T-cell (primary cell): ENCODE results near the gene SRGAP1. TPM values are rescaled to one million over a fixed set of nuclear protein-coding genes. Genes with fewer than 3 reads are reported as not detected.

Experiments
- ATAC-seq, 4 experiments: fragments of 200-7000 bp in 3 of 4; fragments of 150-1000 bp in 1 of 4; cut with Tn5 transposase; replicated peaks in 1 of 4; 1 replicate in 3 of 4; 2 replicates in 1 of 4; pipeline ENCODE4 v1.10.0; 2021; ENCODE audit warnings: moderate library complexity in 3 of 4, mild to moderate bottlenecking in 2 of 4, moderate number of reproducible peaks in 1 of 4
- CTCF ChIA-PET, 2 donors: fragments of 300-600 bp; sonication (Branson Sonifier 250); formaldehyde crosslinking; loops; one replicate each; lab custom pipeline; 2022; ENCODE audit warnings: antibody characterized with exemption in 2 of 2; lab: Charles Lee
- POLR2A ChIA-PET, 2 donors: fragments of 300-600 bp; sonication (Branson Sonifier 250); formaldehyde crosslinking; loops; one replicate each; lab custom pipeline; 2022; ENCODE audit warnings: antibody characterized with exemption in 2 of 2; lab: Charles Lee
- DNase-seq, 35 experiments: peaks; one replicate each; pipeline versions ENCODE4 v3.0.0 to v3.0.0-alpha.2; 2013 to 2023
- H3K27ac ChIP-seq: one replicate; pipeline ENCODE4 v1.5.1; 2013; ENCODE audit warnings: low read length
- H3K27me3 ChIP-seq, 2 experiments: replicated peaks in 1 of 2; 1 replicate in 1 of 2; 2 replicates in 1 of 2; pipeline versions ENCODE4 v1.6.1 to v1.7.0; 2013; ENCODE audit warnings: low read length in 1 of 2, mixed read lengths in 1 of 2; ENCODE audit not compliant: control insufficient read depth in 2 of 2, insufficient read depth in 2 of 2; ENCODE audit errors: extremely low read depth in 1 of 2
- H3K36me3 ChIP-seq, 2 donors: 1 replicate in 1 of 2; 2 replicates in 1 of 2; pipeline versions ENCODE4 v1.6.1 to v1.7.0; 2013; ENCODE audit warnings: low read length in 1 of 2; ENCODE audit not compliant: control insufficient read depth in 2 of 2, insufficient read depth in 1 of 2; ENCODE audit errors: extremely low read depth in 1 of 2
- H3K4me1 ChIP-seq, 2 experiments: 1 replicate in 1 of 2; 2 replicates in 1 of 2; pipeline versions ENCODE4 v1.6.1 to v1.7.0; 2013; ENCODE audit warnings: low read length in 2 of 2, mixed read lengths in 1 of 2; ENCODE audit not compliant: insufficient read depth in 2 of 2, control insufficient read depth in 1 of 2; ENCODE audit errors: extremely low read depth in 1 of 2
- H3K4me3 ChIP-seq, 2 donors: 1 replicate in 1 of 2; 2 replicates in 1 of 2; pipeline versions ENCODE4 v1.5.1 to v1.7.0; 2013; ENCODE audit warnings: mild to moderate bottlenecking in 2 of 2, low read length in 1 of 2, moderate library complexity in 1 of 2; ENCODE audit not compliant: control insufficient read depth in 1 of 2; ENCODE audit errors: extremely low read depth in 1 of 2
- H3K9me3 ChIP-seq: 2 replicates; pipeline ENCODE4 v1.7.0; 2013
- H3K27ac Mint-ChIP-seq, 2 donors: one replicate each; pipeline ENCODE4 v1.8.0; 2020 to 2021; ENCODE audit warnings: mild to moderate bottlenecking in 2 of 2, mixed read lengths in 2 of 2
- H3K27me3 Mint-ChIP-seq, 2 donors: one replicate each; pipeline ENCODE4 v1.8.0; 2021 to 2022; ENCODE audit warnings: mixed read lengths in 2 of 2
- H3K36me3 Mint-ChIP-seq: one replicate; pipeline ENCODE4 v1.8.0; 2021; ENCODE audit warnings: mixed read lengths
- H3K4me1 Mint-ChIP-seq, 3 donors: one replicate each; pipeline ENCODE4 v1.8.0; 2020 to 2022; ENCODE audit warnings: mixed read lengths in 3 of 3, mild to moderate bottlenecking in 1 of 3
- H3K4me3 Mint-ChIP-seq, 3 donors: one replicate each; pipeline ENCODE4 v1.8.0; 2020 to 2022; ENCODE audit warnings: mild to moderate bottlenecking in 3 of 3, mixed read lengths in 3 of 3, moderate library complexity in 3 of 3
- H3K9me3 Mint-ChIP-seq, 3 donors: one replicate each; pipeline ENCODE4 v1.8.0; 2020 to 2022; ENCODE audit warnings: mixed read lengths in 3 of 3
- WGBS: methylation state at CpG from one replicate; pipeline ENCODE4 v1.1.5; 2013; ENCODE audit warnings: missing lambda C conversion rate; ENCODE audit not compliant: insufficient coverage; 5-methylcytosine and 5-hydroxymethylcytosine counted together
- total RNA-seq, 35 experiments: library from RNA in 6 of 35; stranded (reverse) in 6 of 35; fragments of 120-200 nt in 1 of 35; gene quantifications; one replicate each; pipeline versions ENCODE4 v1.2.1 to v1.2.4 and lab custom pipeline; 2013 to 2026

The SRGAP1 gene
- total RNA-seq, 5 donors from 2014 or later (not counting 1 experiment from before 2014, with no cell fraction given) = 0.07 to 0.38 (median 0.17) TPM; not detected in 1

- Histone ChIP-seq H3K9me3 (no peaks in the 10 kb centered on the region), H3K36me3 (no peaks in the 10 kb centered on the region), H3K4me1 (no peaks in the 10 kb centered on the region), H3K4me3 (no peak overlapping the region), H3K27me3 (peaks cover 0 to 8% of the 10 kb centered on the region in 2 experiments), H3K27ac (no peak overlapping the region)
- ChIA-PET POLR2A (no interaction called here), CTCF (interaction anchor here in 1 of 2 donors (0.7 kb wide), 1 partner anchor 774 kb away, joined by 6 read pairs; no protein-coding TSS in a partner anchor)
- 50% methylated on average over 2 of the region's 4 CpGs for WGBS
- ATAC-seq (no peak), DNase-seq (no peak)
- Mint-ChIP-seq H3K4me3 (no peak overlapping the region), H3K9me3 (no peaks in the 10 kb centered on the region), H3K4me1 (no peaks in the 10 kb centered on the region), H3K36me3 (no peaks in the 10 kb centered on the region), H3K27ac (no peak overlapping the region), H3K27me3 (peaks cover 1 to 8% of the 10 kb centered on the region in 2 donors)
Observed at GRCh38 chr12:63899396-63899795, 54.9 kb downstream of the SRGAP1 start.

- ChIA-PET CTCF (no interaction called here), POLR2A (interaction anchor here in 1 of 2 donors (0.6 kb wide), 1 partner anchor 1787 kb away, joined by 3 read pairs; no protein-coding TSS in a partner anchor)
- DNase-seq (no peak), ATAC-seq (no peak)
- H3K4me1 ChIP-seq = no peaks in the 10 kb centered on the region
- no peak overlapping the region for H3K27ac ChIP-seq
- Mint-ChIP-seq H3K4me1 (no peaks in the 10 kb centered on the region), H3K27me3 (peaks cover 1 to 8% of the 10 kb centered on the region in 2 donors), H3K4me3 (no peak overlapping the region), H3K36me3 (no peaks in the 10 kb centered on the region), H3K9me3 (no peaks in the 10 kb centered on the region), H3K27ac (no peak overlapping the region)
- H3K9me3 ChIP-seq = no peaks in the 10 kb centered on the region
- H3K36me3 ChIP-seq = no peaks in the 10 kb centered on the region
- no peak overlapping the region for H3K4me3 ChIP-seq
- WGBS = 94% methylated on average over 2 of the region's 2 CpGs
- H3K27me3 ChIP-seq = peaks cover 0 to 8% of the 10 kb centered on the region in 2 experiments
Observed at GRCh38 chr12:63900922-63901793, 56.7 kb downstream of the SRGAP1 start.

DNA sequence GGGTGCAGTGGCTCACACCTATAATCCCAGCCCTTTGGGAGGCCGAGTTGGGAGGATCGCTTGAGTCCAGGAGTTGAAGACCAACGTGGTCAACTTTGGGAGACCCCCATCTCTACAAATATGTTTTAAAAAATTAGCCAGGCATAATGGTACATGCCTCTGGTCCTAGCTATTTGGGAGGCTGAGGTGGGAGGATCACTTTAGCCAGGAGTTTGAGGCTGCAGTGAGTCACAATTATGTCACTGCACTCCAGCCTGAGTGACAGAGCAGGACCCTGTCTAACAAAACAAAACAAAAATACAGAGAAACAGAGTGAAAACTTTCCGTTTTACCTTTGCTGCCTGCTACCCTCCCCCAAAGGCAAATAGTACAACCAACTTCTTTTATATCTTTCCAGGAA, 60.2 kb downstream of the SRGAP1 start:
- Histone ChIP-seq H3K36me3 (no peaks in the 10 kb centered on the region), H3K27me3 (peaks cover 0 to 8% of the 10 kb centered on the region in 2 experiments), H3K27ac (no peak overlapping the region), H3K9me3 (no peaks in the 10 kb centered on the region), H3K4me1 (no peaks in the 10 kb centered on the region), H3K4me3 (no peak overlapping the region)
- POLR2A ChIA-PET = no interaction called here
- ATAC-seq = no peak
- no peak overlapping the region for H3K4me3 Mint-ChIP-seq
- CTCF ChIA-PET = no interaction called here
- no peak for DNase-seq
- H3K27me3 Mint-ChIP-seq = peaks cover 0 to 11% of the 10 kb centered on the region in 2 donors
- H3K36me3 Mint-ChIP-seq = no peaks in the 10 kb centered on the region
- no peak overlapping the region for H3K27ac Mint-ChIP-seq
- peaks cover 0 to 4% (median 0%) of the 10 kb centered on the region in 3 donors for H3K9me3 Mint-ChIP-seq
- WGBS = no CpG with 5 or more reads among the region's 4 CpGs
- H3K4me1 Mint-ChIP-seq = no peaks in the 10 kb centered on the region

GRCh38 chr12:63905544-63905943, 61.0 kb downstream of the SRGAP1 start:
- no peaks in the 10 kb centered on the region for H3K36me3 Mint-ChIP-seq
- CTCF ChIA-PET = no interaction called here
- no peaks in the 10 kb centered on the region for H3K4me1 Mint-ChIP-seq
- no peak overlapping the region for H3K4me3 Mint-ChIP-seq
- H3K27ac Mint-ChIP-seq = no peak overlapping the region
- H3K27me3 ChIP-seq = peaks cover 0 to 3% of the 10 kb centered on the region in 2 experiments
- DNase-seq (no peak), ATAC-seq (no peak)
- H3K4me1 ChIP-seq = no peaks in the 10 kb centered on the region
- POLR2A ChIA-PET = no interaction called here
- no peaks in the 10 kb centered on the region for H3K9me3 ChIP-seq
- 100% methylated on average over 2 of the region's 4 CpGs for WGBS
- H3K36me3 ChIP-seq = no peaks in the 10 kb centered on the region
- no peak overlapping the region for H3K27ac ChIP-seq
- H3K9me3 Mint-ChIP-seq = peaks cover 0 to 4% (median 0%) of the 10 kb centered on the region in 3 donors
- peaks cover 0 to 17% of the 10 kb centered on the region in 2 donors for H3K27me3 Mint-ChIP-seq
- no peak overlapping the region for H3K4me3 ChIP-seq

DNA sequence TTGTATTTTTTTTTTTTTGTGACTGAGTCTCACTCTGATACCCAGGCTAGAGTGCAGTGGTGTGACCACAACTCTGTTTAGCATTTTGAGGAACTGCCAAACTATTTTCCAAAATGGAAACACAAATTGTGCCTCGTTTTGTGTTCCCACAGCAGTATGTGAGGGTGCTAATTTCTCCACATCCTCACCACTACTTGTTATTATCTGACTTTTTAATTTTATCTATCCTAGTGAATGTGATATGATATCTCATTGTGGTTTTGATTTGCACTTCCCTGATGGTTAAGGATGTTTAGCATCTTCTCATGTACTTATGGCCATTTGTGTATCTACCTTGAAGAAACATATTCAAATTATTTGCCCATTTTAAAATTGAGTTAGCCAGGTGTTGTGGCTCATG, 62.4 kb downstream of the SRGAP1 start:
- Mint-ChIP-seq H3K27me3 (peaks cover 0 to 19% of the 10 kb centered on the region in 2 donors), H3K27ac (no peak overlapping the region), H3K36me3 (no peaks in the 10 kb centered on the region), H3K9me3 (peaks cover 0 to 4% (median 0%) of the 10 kb centered on the region in 3 donors), H3K4me1 (no peaks in the 10 kb centered on the region), H3K4me3 (no peak overlapping the region)
- H3K9me3 ChIP-seq = no peaks in the 10 kb centered on the region
- H3K4me3 ChIP-seq = no peak overlapping the region
- ChIA-PET POLR2A (no interaction called here), CTCF (interaction anchor here in 1 of 2 donors (0.6 kb wide), 1 partner anchor 238 kb away, joined by 4 read pairs; no protein-coding TSS in a partner anchor)
- no CpG with 5 or more reads among the region's 1 CpG for WGBS
- no peak for ATAC-seq
- H3K27ac ChIP-seq = no peak overlapping the region
- H3K27me3 ChIP-seq = peaks cover 0 to 2% of the 10 kb centered on the region in 2 experiments
- no peaks in the 10 kb centered on the region for H3K36me3 ChIP-seq
- no peak for DNase-seq
- H3K4me1 ChIP-seq = no peaks in the 10 kb centered on the region

GRCh38 chr12:63907561-63907960, 63.1 kb downstream of the SRGAP1 start:
- peaks cover 0 to 19% of the 10 kb centered on the region in 2 donors for H3K27me3 Mint-ChIP-seq
- Histone ChIP-seq H3K4me3 (no peak overlapping the region), H3K36me3 (no peaks in the 10 kb centered on the region), H3K9me3 (no peaks in the 10 kb centered on the region), H3K27ac (no peak overlapping the region), H3K27me3 (peaks cover 0 to 2% of the 10 kb centered on the region in 2 experiments), H3K4me1 (no peaks in the 10 kb centered on the region)
- no peak overlapping the region for H3K27ac Mint-ChIP-seq
- no peak overlapping the region for H3K4me3 Mint-ChIP-seq
- ATAC-seq (no peak), DNase-seq (no peak)
- ChIA-PET CTCF (no interaction called here), POLR2A (no interaction called here)
- no peaks in the 10 kb centered on the region for H3K4me1 Mint-ChIP-seq
- H3K9me3 Mint-ChIP-seq = peaks cover 0 to 4% (median 0%) of the 10 kb centered on the region in 3 donors
- WGBS = 100% methylated on average over 1 of the region's 2 CpGs
- H3K36me3 Mint-ChIP-seq = no peaks in the 10 kb centered on the region
